HG02852 (cell line): ENCODE data around the gene NOVA2.

Experiments
- ATAC-seq: cut with Tn5 transposase; IDR thresholded peaks from one replicate; pipeline ENCODE4 v1.9.1; 2021; ENCODE audit warnings: mild to moderate bottlenecking, moderate library complexity; ENCODE audit not compliant: unreplicated experiment

Gene NOVA2

DNA sequence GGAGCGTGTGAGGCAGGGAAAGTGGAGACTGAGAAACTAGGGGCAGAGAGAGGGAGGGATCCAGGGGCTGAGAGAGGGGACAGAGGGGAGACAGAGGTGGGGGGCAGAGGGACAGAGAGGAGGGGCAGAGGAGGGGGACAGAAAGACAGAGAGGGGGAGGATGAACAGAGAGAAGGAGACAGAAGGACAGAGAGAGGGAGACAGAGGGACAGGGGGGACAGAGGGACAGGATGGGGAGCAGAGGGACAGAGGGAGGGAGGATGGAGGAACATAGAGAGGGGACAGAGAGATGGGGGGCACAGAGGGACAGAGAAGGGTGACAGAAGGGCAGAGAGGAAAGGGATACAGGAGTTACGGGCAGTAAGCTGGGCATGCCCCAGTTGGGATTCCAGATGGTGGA is 44.4 kb downstream of the NOVA2 start:
- ATAC-seq = no peak

GRCh38 chr19:45927565-45928261 is 46.0 kb downstream of the NOVA2 start:
- peak; percentile 66 for ATAC-seq

DNA sequence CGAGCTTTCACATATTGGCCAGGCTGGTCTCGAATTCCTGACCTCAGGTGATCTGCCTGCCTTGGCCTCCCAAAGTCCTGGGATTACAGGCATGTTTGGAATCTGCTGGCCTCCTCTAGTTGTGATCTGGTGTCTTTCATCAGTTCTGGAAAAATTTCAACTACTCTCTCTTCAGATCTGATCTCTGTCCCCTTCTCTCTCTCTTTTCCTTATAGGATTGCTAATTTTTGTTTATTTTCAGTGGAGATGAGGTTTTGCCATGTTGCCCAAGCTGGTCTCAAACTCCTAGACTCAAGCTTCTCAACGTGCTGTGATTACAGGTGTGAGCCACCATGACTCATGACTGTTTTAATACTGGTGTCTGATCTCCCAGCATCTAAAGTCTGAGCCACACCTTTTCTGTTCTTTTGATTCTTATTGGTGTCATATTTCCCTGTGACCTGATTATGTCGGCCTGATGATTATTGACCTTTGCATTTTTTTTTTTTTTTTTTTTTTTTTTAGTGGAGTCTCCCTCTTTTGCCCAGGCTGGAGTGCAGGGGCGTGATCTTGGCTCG is 48.7 kb downstream of the NOVA2 start:
- ATAC-seq = no peak

DNA sequence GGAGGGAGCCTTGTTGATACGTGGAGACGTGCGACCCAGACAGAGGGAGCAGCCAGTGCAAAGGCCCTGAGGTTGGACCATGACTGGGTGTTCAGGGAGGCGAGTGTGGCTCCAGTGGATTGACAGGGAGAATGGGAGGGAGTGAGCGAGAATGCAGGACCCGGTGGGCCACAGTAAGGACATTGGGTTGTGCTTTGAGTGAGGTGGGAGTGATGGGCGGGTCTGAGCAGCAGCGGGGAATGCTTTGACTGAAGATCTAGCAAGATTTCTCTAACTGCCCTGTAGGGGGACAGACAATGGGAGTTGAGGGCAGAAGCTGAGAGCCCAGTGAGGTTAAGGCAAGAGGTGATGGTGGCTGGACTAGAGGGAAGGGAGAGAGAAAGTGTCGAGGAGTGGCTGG is 51.4 kb downstream of the NOVA2 start:
- ATAC-seq = no peak

- ATAC-seq = no peak
Observed at GRCh38 chr19:45920458-45920857, 53.2 kb downstream of the NOVA2 start.

DNA sequence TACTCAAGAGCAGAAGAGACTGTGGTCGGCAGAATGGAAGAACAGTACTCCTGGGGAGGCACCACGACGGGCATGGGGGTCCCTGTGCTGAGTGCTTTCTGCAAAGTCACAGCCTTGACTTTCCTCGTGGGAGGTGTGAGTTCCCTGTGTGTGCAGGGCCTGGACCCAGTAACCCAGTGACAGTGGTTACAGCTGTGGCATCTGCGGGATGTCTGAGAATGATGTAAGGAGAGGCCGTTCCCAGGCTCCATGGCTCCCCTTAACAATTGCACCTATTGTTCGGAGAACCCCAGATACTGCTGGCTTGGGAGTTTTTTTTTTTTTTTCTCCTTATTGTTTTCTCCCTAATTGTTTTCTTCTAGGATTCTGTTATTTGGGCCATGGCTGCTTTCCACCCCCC is 54.0 kb downstream of the NOVA2 start:
- ATAC-seq = no peak

DNA sequence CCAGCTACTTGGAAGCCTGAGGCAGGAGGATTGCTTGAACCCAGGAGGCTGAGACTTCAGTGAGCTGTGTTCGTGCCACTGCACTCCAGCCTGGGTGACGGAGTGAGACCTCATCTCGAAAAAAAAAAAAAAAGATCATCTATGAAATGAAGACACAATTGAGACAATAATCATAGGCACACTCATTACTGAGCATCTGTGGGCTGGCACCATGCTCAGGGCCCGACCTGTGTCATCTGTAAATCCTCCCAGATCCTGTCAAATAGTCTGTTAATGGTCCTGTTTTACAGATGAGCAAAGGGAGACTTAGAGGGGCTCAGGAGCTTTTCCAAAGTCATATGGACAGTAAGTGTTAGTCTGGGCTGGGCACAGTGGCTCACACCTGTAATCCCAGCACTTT is 54.9 kb downstream of the NOVA2 start:
- no peak for ATAC-seq

DNA sequence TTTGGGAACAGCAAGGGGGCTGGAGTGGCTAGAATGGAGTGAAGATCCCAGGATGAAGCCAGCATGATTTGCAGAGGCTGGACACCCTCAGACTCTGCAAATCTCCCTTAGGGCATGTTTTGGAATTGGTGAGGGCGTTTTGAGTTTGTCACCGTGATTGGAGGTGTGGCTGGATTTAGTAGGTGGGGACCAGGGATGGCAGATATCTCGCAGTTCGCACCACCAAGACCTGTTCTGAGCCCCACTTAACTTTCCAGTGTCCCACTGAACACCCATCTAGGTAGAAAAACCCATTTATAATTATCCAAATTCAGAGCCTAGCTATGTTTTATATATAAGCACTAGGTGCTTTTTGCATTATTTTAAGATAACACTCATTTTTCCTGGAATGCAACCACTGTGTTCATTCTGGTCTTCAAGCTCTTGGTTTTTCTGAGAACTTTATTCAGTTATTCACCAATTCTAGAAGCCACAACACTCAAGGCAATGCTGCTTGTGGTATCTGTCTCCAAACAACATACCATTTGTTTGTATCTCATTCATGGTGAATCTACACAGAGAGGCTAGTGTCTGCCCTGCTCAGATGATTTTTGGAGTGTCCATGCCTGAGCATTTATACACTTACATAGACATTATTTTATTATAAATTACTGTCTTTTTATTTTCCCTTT is 56.1 kb downstream of the NOVA2 start:
- ATAC-seq = no peak

DNA sequence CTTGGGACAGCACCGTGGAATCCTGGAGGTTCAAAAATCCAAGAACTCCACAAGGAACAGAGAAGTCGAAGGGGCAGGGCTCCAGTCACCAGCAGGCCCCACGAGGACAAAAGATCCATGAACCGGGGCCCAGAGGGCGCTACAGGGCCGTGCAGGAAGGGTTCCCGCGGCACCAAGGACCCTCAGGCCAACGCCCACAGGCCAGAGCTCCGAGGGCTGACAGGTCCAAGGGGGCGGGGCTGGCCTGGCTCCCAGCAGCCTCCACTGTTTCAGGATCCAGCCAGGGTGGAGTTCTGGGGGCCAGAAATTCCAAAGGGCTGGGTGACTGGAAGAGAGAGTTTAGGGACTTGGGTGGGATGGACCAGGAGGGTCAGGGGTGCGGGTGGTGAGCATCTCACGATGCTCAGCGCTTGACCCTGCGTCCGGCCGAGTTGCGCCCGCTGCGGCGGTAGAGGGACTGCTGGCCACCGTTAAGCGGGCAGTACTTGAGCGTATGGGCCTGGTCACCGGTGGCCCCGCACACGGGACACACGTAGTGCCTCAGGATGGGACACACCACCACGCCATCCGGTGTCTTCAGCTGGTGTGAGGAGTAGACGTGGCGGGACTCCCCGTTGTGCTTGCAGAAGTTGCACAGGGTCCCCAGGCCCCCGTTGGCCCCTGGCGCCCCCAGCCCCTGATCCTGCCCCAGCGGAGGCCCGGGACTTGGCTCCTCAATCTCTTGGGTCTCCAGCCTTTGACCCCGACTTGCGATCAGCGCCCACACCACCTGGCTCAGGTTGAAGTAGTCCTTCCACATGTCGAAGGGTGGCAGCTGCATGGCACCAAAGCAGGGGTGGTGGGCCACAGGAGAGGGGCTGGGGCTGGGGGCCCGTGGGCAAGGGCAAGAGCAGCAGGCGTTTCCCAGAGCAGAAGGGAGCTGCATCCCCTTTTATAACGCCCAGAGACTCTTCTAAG is 59.5 kb downstream of the NOVA2 start, which contains the start of gene NANOS2:
NANOS2 (minus strand) TSS at position 905 of the 957 bp plus-strand sequence; CDS start at position 820, 85 bp downstream.
- ATAC-seq = no peak

DNA sequence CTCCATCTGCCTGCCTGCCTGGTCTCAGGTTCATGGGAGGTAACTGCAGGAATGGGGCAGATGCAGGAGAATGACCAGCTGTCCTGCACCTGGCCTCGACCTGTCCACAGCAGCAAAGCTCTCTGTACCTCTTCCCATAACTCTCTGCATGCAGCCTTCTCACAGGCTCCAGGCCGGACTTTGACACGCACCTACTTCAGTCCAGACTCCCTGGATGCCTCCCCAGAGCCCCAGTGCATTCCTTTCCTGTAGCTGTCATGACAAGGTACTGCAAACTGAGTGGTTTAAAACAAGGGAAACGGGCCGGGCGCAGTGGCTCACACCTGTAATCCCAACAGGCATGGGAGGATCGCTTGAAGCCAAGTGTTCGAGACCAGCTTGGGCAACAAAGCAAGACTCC is 62.4 kb downstream of the NOVA2 start:
- ATAC-seq = no peak

- ATAC-seq = no peak
Observed at GRCh38 chr19:45908956-45909355, 64.7 kb downstream of the NOVA2 start.

GRCh38 chr19:45906221-45906620 is 67.4 kb downstream of the NOVA2 start:
- ATAC-seq = no peak

GRCh38 chr19:45905011-45905410 is 68.7 kb downstream of the NOVA2 start:
- no peak for ATAC-seq

DNA sequence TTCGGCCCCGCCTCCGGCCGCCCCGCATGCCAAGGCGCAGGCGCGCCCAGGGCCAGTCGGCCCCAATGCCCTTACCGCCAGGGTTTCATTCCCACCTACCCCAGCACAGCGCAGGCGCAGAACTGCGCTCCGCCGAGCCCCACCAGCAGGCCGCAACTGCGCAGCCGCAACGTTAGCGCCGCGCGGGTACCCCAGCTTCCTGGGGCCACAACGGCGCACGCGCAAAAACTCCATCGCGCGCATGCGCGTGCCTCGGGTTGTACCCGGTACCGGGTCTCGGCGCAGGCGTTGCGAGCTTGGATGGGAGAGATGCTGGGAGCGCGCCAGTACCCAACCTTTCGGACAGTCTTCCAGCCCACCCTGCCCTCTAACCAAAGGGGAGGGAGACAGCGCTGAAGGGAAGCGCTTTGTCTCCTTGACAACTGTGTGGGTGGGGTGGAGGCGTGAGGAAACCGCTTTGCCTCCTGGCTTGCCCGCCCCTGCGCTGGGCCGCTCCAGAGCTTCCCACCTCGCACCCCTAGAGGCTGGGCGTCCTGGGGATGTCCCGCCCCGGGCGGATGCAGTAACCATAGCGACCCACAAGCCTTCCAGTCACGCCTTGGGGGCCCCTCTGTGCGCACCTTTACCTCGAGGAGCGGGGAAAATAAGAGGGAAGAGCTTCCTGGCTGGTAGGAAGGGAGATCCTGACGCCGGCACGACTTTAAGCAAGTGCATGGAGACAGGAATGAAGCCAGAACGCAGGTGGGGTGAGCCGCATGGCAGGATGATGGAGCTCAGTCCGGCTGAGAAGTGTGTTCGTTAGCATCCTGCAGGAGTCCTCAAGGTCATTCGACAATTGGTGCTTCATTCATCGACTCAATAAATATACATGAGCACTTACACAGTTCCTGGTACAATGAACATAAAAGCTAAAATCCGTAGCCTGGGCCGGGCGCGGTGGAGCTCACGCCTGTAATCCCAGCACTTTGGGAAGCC is 70.7 kb downstream of the NOVA2 start:
- peak; percentile 74 for ATAC-seq

GRCh38 chr19:45901912-45902650 is 71.6 kb downstream of the NOVA2 start, which contains the start of gene MYPOP:
Gene MYPOP (minus strand): TSS chr19:45902613. CDS start chr19:45901773, 840 bp downstream.
- ATAC-seq = no peak

- ATAC-seq = no peak
Observed at GRCh38 chr19:45901432-45901911, 72.2 kb downstream of the NOVA2 start.

DNA sequence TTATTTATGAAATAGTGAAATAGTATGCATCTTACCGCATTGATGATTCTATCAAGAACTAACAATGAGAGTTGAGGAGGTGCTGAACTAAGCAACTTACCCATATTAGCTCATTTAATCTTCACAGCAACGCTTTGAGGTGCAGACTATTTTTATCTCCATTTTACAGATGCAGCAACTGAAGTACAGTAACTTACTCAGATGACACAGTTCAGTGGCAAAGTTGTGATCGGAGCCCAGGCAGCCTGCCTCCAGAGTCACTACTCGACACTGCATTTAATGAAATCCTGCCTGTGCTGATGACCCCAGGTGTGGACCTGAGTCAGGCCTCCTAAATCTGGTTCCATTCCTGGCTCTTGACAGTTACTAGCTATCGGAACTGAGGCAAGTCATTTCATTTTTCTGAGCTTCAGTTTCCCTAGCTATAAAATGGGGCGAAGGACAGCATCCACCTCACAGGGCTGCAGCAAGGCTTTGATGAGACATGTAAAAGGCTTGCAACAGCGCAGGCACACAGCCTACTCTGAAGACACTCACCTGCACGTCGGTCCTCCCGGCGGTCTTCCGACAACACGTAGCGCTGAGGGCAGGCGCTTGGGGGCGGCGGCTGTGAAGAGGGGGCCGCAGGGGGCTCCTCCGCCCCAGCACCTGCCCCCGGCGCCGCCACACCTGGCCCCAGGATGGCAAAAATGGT is 72.8 kb downstream of the NOVA2 start:
- no peak for ATAC-seq

DNA sequence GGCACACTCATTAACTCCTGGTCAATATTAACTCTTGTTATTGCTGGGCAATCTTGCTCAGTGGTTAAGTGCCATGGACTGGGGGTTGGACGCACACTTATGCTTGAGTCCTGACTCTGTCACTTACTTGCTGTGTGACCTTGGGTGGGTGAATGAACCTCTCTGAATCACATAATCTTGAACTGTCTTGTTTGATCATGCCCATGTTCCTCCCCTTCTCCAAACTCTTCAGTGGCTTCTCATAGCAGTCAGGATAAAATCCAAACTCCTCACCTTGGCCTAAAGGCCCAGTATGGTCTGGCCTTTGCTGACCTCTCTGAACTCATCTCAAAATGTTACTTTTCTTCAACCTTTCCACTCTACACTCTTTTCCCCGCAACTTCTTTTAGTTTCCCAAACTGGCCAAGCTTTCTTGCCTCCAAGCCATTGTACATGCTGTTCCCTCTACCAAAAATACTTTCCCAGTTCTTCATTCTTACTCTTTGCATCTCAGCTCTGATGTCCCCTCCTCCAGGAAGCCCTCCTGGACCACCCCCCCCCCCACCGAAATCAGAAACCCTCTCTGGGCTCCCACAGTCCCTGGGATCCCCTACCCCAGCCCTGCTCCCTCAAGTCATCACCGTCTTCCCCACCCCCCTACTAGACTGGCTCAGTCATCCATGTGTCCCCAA is 73.6 kb downstream of the NOVA2 start:
- no peak for ATAC-seq
